Retinal pigment epithelial cell (primary cell): Measurements from ENCODE around the gene TRPC4AP.

Experiments used
- DNase-seq: peaks from one replicate; pipeline ENCODE4 v3.0.0-alpha.2; 2010; ENCODE audit warnings: low read depth
- H3K4me3 ChIP-seq: 2 replicates; pipeline ENCODE4 v1.5.1; 2011; ENCODE audit warnings: mild to moderate bottlenecking, low read length, control low read depth, moderate library complexity
- TF ChIP-seq, protein P1 (sequence below): conservative IDR thresholded peaks from 2 replicates; pipeline ENCODE4 v1.5.1; 2011; ENCODE audit warnings: low read depth, low read length, control low read depth, inconsistent platforms

The TRPC4AP gene

DNA sequence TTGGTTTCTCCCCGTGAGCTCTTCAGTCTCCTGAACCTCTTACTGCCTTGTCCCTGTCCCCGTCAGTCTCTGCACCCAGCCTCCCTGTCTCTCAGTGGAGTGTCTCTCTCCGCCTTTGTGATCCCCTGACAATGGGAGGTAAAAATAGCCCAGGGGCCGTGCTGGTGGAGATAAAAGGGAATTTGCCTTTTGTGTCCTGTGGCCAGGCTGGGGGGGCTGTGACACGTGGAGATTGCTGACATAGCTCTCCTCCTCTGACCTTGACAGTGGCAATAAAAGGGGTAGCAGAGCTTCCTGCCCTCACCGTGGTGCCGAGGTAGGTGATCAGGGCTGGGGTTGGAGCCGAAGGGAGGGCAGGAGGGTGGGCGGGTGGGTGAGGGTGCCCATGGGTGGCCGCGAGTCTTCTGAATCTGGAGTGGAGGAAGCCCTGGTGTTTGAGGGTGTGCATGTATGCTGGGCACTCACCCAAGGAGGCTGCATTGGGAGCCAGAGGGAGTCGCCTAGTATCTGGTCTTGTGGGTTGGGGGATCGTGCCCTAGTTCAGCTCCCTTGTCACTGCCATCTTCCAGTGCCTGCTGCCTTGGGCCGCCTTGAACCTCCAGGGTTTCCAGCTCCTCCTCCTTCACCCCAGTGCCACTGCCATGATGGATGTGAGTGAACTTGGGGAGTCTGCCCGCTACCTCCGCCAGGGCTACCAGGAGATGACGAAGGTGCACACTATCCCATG lies 115.1 kb downstream of the TRPC4AP start:
- TF ChIP-seq, protein P1, sequence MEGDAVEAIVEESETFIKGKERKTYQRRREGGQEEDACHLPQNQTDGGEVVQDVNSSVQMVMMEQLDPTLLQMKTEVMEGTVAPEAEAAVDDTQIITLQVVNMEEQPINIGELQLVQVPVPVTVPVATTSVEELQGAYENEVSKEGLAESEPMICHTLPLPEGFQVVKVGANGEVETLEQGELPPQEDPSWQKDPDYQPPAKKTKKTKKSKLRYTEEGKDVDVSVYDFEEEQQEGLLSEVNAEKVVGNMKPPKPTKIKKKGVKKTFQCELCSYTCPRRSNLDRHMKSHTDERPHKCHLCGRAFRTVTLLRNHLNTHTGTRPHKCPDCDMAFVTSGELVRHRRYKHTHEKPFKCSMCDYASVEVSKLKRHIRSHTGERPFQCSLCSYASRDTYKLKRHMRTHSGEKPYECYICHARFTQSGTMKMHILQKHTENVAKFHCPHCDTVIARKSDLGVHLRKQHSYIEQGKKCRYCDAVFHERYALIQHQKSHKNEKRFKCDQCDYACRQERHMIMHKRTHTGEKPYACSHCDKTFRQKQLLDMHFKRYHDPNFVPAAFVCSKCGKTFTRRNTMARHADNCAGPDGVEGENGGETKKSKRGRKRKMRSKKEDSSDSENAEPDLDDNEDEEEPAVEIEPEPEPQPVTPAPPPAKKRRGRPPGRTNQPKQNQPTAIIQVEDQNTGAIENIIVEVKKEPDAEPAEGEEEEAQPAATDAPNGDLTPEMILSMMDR: no peak
- H3K4me3 ChIP-seq: no peak overlapping the region
- no peak for DNase-seq

DNA sequence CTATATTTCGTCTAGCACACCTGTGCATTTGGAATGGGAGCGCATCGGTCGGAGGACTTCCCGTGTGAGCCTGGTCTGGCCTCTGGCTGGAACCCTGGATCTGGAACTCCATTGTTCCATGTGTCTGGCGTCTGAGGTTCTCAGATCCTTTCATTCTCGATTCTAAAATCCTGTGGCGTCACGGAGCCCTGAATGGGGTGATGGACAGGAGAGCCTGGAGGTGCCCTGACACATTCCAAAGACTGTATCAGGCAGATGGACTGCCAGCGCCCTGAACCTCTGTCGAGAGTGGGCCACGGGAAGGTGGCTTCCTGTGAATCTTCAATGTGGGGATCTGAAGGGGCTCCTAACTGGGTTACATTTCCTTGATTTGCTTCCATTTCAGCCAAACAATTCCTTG lies 116.3 kb downstream of the TRPC4AP start:
- H3K4me3 ChIP-seq: no peak overlapping the region
- TF ChIP-seq, protein P1: no peak
- no peak for DNase-seq

DNA sequence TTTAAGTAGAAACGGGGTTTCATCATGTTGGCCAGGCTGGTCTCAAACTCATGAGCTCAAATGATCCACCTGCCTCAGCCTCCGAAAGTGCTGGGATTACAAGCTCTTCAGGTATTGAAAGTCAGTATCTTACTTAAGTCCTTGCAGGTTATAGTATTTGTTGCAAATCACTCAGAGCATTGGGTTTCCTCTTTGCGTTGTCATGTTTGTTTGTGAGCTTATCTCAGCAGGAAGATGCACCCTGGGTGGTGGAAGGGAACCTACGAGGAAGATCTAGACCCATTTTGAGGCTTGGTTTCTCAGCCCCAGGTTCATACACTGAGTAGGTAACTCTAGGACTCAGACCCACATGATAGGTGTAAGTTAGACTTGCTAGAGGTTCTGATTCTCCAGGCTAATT lies 118.4 kb downstream of the TRPC4AP start:
- no peak for DNase-seq
- TF ChIP-seq, protein P1: no peak
- H3K4me3 ChIP-seq: no peak overlapping the region

DNA sequence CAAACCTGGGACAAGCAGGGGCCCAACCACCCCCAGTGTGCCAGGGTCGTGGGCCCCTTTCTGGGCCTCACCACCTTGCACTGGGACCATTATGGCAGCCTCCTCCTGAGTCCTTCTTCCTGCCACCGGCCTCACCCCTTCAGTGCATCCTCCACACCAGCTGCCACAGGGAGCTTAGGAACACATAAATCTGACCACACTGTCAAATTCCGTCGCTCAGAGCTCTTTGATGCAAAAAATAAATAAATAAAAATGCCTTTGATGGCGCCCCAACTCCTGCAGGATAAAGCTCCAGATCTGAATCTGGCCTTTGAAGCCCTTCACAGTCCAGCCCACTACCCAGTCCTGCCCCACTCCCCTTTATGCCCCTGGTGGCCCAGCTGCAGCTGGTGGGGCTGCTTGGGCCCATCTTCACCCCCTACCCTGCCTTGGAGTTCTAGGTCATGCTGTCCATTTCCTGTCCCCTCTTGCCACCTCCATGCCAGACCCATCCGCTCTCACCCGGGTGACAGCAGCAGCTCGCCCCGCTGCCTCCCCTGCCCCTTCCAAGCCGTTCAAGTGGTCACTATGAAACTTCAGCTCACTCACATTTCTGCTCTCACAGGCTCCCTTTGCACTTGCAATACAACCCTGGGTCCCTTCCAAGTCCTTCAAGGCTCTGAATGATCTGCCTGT lies 120.9 kb downstream of the TRPC4AP start:
- H3K4me3 ChIP-seq: no peak overlapping the region
- DNase-seq: no peak
- TF ChIP-seq, protein P1: no peak

DNA sequence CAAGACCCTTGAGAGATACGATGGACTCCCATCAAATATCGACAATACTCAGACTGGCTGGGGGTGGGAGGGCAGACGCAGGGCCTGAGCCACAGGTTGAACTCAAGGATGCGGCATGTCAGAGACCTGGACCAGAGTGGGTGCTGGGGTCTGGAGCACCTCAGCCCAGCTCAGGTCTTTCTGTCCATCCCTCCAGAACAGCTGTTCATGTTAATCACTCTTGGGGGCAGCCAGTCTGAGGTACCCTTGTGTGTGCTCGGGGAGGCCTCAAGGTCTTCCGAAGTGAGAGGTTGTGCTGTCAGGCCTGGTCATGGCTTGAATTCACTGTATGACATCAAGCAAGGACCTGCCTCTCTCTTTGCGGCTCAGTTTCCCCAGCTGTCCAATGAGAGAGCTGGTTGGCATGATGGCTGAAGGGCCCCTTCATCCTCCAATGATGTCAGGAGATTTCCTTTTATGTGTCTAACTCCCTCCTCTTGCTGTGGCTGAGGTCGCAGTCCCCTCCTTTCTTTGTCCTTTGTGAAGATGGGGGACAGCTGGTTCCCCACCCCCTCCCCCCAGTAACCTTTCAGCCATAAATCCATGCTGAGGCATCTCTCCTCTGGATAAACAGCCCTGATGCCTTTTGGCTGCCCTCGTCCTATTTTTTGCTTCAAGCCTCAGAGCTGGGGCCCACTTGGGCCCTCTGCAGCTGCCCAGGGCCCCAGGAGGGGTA lies 121.6 kb downstream of the TRPC4AP start:
- TF ChIP-seq, protein P1: no peak
- no peak overlapping the region for H3K4me3 ChIP-seq
- no peak for DNase-seq

DNA sequence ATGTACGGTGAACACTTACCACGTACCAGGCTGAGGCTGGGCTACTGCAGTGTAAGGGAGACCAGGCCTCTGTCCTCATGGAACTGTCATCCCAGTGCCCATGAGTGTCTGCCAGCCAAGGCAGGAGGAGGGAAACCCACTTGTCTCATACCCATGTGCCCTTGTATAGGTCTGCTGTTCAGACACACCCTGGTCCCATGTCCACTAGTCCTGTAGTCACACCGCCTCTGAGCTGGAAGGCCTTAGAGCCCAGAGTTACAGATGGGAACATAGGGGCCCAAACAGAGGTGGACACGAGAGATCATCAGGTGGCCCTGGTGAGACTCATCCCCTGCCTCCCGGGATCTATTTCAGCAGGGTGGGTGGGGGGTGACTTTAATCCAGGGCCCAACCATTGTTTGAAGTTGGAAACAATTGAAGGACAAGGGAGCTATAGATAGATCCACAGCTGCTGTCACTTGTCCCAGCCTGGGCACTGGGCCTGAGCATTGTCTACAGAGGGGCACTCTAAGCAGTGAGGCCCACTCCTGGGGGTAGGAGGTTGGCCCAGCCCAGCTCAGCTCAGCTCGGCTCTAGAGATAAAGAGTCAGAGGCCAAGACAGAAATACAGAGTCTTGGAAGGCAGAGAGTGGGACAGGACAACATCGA lies 122.3 kb downstream of the TRPC4AP start:
- H3K4me3 ChIP-seq: no peak overlapping the region
- TF ChIP-seq, protein P1: no peak
- DNase-seq: no peak
